ENCODE results near the gene CRNKL1.
"Not testable (repeated sequence)": the region's sequence is repeated elsewhere in the genome, so short reads cannot be mapped to it uniquely, and the experiment has no call there.

The CRNKL1 gene

GRCh38 chr20:20010639-20011500 lies 41.4 kb downstream of the CRNKL1 start:
- DNase-seq (ENCODE audit: low read depth, low spot score): peak; percentile 56

- DNase-seq (ENCODE audit: low read depth, low spot score): no peak
Observed at GRCh38 chr20:20009784-20010253, 42.4 kb downstream of the CRNKL1 start.

- no peak for DNase-seq (ENCODE audit: low read depth, low spot score)
Observed at GRCh38 chr20:20005342-20005741, 46.9 kb downstream of the CRNKL1 start.

DNA sequence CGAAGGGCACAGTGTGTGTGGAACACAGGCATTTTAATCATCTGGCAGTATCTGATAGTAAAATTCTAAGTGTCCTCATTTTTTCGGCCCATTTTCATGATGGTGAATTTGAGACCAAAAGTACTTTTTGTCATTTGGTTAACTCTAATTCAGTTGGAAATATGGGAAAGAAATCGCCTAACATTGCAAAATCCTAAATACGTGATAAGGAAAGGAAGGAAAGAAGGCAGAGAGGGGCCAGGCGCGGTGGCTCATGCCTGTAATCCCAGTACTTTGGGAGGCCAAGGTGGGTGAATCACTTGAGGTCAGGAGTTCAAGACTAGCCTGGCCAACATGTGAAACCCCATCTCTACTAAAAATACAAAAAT lies 48.3 kb downstream of the CRNKL1 start:
- DNase-seq (ENCODE audit: low read depth, low spot score): not testable (repeated sequence)

DNA sequence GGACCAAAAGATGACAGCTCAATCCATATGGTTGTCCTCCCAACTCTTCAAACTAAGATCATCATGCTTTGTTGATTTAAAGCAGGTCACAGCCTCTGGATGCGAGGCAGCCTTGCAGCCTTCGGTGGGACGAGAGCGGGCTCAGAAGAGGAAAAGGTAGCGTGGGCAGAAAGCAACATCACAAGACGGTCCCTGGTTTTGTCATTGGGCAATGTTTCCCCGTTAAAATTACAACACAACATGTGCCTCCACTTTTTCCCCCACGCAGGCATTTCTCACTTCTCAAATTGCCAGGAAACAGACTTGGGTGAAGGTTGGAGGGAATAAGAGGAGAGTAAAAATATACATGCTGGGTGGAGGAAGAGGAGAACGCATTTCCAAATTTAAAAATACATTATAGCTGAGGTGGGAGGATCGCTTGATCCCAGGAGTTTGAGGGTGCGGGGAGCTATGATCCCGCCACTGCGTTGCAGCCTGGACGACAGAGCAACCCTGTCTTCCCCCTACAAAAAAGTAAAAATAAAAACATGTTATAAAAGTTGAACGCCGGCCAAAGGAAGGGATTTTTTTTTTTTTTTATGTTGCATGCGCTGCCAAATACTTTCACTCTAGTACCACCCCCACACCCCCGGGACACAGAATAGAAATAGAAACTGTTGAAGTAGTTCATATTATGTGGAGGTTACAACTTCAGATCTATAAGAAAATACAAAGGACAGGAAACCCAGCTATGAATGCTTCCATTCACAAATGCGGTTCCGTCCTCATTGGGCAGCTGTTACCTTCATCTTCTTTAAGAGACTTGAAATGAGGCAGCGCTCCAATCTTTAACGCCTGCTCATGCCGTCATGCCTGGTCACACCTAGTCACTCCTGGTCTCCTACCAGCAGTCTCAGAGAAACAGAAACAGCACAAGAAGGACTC lies 49.0 kb downstream of the CRNKL1 start:
- DNase-seq (ENCODE audit: low read depth, low spot score): no peak

DNA sequence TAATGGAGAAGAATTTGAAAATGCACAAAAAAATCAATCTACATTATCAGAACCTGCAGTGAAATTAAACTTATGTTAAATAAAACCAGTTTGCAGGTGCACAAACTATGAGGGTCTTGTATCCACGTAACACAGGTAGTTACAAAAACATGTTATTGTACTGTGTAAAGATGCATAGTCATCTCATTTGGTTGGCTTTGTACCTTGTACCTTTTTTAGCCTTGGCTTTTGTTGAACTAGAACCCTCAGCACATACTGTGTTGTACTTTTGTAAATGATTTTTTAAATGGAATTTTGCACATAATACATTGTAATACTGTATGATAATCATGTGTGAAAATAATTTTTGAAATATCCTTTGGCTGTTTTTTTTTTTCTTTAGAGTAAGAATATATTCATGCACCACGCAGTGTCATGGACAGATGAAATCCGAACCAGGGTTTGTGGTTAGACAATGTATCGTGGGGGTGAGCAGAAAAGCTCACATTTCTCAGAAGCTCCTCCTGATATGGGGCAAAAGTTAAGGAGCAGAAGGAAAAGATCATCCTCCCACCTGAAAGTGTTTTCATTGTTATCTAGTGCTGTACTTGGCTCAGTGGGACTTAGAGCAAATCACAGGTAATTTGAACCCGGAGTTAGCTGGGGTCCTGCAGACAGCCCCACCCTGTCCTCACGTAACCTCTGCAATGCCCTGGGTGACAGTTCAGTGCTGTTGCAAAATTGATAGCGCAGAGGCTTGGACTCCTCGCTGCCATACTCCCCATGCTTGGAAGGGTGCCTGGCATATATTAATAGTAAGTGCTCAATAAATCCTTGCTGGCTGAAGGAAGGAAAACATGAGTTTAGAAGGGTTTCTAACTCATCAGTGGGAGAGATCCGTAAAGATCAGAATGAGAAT lies 49.9 kb downstream of the CRNKL1 start:
- no peak for DNase-seq (ENCODE audit: low read depth, low spot score)

DNA sequence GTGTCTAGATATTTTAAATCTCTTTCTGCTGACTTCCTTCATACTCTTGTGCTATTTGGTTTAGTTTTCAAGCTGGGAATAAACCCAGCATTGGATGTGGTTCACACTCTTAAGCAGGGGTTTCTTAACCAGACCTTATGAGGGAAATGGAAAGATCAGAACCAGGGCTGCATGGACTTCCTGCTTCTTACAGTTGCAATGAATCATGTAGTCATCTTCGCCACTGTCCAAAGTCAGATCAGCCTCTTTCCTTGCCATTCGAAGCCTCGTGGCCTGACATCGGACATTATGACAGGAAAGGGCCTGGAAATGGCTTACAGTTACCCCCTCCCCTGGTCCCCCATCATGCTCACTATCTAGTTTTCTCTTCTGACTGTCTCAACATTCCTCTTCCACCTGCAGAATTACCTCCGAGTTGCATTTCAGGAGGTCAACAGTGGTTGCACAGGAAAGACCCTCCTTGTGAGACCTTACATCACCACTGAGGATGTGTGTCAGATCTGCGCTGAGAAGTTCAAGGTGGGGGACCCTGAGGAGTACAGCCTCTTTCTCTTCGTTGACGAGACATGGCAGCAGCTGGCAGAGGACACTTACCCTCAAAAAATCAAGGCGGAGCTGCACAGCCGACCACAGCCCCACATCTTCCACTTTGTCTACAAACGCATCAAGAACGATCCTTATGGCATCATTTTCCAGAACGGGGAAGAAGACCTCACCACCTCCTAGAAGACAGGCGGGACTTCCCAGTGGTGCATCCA lies 51.9 kb downstream of the CRNKL1 start:
- DNase-seq (ENCODE audit: low read depth, low spot score): no peak

DNA sequence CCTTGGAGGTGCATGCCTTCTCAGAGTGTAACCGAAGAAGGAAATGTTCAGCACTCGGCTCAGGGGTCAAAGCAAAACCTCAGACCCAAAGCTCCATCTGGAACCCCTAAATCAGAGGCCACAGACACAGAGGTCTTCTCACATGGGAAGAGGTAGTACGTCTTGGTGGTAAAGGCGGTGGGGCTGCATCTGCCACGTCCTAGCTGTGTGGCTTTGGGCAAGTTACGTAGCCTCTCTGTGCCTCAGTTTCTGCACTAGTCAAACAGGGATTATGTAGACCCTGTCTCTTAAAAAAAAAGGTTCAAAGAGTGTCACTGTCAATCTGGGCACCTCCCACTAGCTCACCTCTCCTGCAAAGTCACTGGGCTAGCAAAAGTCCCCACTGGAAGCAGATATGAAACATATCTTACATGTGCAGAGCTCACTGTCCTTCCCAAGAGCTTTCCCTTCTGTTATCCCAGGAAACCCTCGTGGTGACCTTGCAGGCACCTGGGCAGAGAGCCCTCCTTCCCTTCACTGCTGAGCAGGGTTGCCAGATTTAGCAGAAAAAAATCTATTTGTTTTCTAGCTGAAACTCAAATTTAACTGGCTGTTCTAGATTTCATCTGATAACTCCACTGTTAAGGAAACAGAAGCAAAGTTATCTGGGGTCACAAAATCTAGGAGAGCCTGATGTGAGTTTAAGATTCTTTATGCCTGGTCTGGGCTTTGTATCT lies 53.1 kb downstream of the CRNKL1 start:
- no peak for DNase-seq (ENCODE audit: low read depth, low spot score)

GRCh38 chr20:19996917-19997316 lies 55.3 kb downstream of the CRNKL1 start:
- DNase-seq (ENCODE audit: low read depth, low spot score): no peak

DNA sequence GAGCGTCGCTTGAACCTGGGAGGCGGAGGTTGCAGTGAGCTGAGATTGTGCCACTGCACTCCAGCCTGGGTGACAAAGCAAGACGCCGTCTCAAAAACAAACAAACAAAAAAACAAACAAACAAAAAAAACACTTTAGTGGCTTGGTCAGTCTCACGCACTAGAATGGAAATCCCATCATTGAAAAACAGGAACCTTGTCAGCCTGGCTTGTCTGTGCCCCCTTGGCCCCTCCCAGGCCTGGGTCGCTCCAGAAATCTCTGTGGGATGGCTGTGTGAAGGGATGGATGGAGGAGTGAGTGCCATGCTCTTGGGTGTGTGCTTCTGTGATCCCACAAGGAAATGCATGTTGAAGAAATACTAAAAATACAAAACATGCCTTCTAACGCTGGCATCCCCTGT lies 56.0 kb downstream of the CRNKL1 start:
- DNase-seq (ENCODE audit: low read depth, low spot score): no peak

DNA sequence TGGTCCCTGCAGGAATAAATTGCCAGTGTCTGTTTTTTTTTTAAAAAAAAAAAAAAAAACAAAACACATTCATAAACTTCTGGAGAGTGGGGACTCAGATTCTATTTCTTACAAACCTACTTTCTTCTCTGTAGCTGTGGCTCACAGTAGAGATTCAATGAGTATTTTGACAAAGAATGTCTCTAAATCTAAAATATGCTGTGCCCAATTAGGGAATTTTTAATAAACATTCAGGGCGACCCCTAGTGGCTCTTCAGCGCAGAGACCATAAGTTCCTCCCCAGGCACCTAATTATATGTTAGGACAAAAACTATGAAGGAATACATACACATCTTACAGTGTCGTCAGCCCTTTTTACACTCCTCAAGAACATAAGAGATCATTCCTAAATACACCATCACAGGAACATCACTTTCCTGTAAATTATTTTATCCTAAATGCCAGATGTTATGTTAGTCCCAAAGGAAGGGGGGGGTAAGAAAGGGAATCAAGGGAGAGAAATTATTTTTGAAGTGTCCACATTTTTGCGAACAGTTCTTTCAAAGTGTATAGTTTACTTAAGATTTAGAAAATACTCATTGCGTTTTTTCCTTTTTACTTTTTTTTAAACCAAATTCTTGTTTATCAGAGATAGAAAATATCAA lies 56.9 kb downstream of the CRNKL1 start:
- DNase-seq (ENCODE audit: low read depth, low spot score): no peak

DNA sequence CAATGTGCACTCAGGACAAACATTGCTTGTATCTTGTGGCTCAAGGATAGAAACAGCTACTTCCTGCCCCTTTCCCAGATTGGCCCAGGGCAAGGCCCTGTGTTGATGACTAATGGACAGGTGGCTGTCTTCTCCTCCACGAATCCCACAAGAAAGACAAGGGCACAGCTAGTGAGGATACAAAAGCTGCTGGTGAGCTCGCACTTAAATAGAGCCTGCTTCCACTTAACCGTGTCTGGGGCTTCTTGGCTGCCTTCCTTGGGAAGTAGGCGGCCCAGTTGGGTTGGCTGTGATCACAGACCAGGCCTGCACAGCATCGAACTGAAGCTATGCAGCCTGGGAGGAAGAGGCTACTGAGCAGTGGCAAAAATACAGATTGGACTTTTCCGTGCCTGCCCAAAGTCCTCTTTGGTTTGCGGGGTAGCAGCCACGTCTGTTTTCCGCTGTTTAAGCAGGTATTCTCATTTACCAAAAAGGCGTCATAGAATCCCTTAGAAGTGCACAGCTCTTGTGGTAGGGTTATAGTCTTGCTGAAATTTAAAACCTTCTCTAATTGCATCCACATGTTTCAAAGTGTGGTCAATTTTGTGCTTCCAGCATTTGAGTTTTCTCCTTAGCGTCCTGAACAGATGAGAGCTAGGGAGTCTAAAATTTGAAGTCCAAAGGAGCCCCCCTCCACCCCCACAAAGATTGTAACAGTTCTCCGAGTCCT lies 58.2 kb downstream of the CRNKL1 start:
- DNase-seq (ENCODE audit: low read depth, low spot score): no peak

- no peak for DNase-seq (ENCODE audit: low read depth, low spot score)
Observed at GRCh38 chr20:19992996-19993908, 59.0 kb downstream of the CRNKL1 start.

GRCh38 chr20:19991854-19992253 lies 60.4 kb downstream of the CRNKL1 start:
- DNase-seq (ENCODE audit: low read depth, low spot score): no peak

DNA sequence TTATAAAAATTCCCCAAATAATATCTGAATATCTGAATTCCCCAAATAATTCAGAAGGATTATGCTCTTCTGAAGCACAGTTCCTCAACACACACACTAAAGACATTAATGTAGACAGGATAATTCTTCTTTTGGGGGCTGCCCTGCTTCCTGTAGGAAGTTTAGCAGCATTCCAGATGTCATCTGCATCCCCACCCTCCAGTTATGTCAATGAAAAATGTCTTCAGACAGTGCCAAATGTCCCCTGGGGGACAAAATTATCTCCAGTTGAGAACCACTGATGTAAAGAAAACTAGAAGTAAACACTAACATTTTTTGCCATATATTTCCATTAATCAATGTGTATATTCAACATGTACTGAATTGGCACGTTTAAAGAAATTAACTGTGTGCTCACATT lies 61.0 kb downstream of the CRNKL1 start:
- DNase-seq (ENCODE audit: low read depth, low spot score): no peak

GRCh38 chr20:19990850-19991249 lies 61.4 kb downstream of the CRNKL1 start:
- DNase-seq (ENCODE audit: low read depth, low spot score): no peak

DNA sequence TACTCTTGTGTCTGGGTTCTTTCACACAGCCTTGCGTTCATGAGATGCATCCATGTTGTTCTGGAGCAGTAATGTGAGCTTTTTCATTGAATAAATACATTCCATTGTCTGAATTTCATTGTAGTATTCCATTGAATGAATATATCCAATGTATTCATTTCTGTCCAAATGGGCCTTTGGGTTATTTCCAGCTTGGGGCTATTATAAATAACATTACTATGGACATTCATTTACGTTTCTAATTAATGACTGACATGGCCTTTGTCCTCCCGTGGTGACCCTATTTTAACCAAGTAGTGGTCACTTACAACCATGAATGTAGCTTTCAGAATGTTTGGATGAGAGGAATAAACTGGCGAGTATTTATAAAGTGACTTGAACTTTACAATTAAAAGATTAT lies 65.2 kb downstream of the CRNKL1 start:
- no peak for DNase-seq (ENCODE audit: low read depth, low spot score)

GRCh38 chr20:19986419-19986818 lies 65.8 kb downstream of the CRNKL1 start:
- DNase-seq (ENCODE audit: low read depth, low spot score): no peak

All from brain pericyte (primary cell).